RWPE1 (cell line): ENCODE results near the gene METTL13.

Experiments used
- CTCF ChIA-PET: fragments of 350-600 bp; sonication (Branson Sonifier 250); formaldehyde crosslinking; extraction: SDS; loops from one replicate; lab custom pipeline; 2021; lab: Yijun Ruan, JAX
- POLR2A ChIA-PET: fragments of 400-600 bp; formaldehyde crosslinking; extraction: SDS; loops from one replicate; lab custom pipeline; 2020; ENCODE audit warnings: antibody characterized with exemption; ENCODE audit not compliant: low non-redundant PET; lab: Yijun Ruan, JAX
- DNase-seq: peaks from one replicate; pipeline ENCODE4 v3.0.0; 2012; ENCODE audit warnings: low spot score
- H3K27ac ChIP-seq: fragments of 450-650 bp; 2 replicates; pipeline ENCODE4 v1.5.1; 2017
- TF ChIP-seq, protein P1 (sequence below): fragments of 450-650 bp; conservative IDR thresholded peaks from 2 replicates; pipeline ENCODE4 v1.5.1; 2017; ENCODE audit warnings: low read depth, mild to moderate bottlenecking

Gene METTL13, protein sequence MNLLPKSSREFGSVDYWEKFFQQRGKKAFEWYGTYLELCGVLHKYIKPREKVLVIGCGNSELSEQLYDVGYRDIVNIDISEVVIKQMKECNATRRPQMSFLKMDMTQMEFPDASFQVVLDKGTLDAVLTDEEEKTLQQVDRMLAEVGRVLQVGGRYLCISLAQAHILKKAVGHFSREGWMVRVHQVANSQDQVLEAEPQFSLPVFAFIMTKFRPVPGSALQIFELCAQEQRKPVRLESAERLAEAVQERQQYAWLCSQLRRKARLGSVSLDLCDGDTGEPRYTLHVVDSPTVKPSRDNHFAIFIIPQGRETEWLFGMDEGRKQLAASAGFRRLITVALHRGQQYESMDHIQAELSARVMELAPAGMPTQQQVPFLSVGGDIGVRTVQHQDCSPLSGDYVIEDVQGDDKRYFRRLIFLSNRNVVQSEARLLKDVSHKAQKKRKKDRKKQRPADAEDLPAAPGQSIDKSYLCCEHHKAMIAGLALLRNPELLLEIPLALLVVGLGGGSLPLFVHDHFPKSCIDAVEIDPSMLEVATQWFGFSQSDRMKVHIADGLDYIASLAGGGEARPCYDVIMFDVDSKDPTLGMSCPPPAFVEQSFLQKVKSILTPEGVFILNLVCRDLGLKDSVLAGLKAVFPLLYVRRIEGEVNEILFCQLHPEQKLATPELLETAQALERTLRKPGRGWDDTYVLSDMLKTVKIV

DNA sequence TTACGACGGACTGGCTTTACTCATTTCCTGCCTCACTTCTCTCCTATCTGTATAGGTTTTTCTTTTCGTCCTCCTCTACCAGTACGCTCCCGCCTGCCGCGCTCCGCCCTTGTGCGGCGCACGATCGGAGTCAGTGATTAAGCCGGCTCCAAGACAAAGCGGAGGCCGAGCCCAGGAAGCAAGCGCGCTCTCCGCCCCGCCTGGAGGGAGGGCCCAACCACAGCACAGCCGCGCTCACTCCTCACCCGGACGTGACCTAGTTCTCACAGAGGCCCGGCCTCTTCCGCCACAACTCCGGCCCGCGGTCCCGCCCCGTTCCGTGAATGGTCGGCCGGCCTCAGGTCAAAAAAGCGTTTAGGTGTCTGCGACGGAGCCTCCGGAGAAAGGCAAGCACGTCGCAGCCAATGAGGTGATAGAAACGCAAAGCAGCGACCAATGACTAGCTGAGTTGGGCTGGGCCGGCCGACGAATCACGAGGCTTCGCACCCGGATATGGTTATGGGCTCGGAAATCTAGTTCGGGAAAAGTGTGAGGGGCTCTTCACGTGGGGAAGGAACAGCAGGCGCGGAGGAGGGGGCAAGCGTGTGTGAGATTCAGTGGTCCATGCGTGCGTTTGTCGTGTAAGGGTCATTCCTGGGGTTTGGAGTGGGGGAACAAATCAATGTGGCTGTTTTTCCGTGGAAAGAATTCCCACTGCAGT, at the start of gene METTL13:
TSS of gene METTL13 (plus strand) at position 485 of the 700 bp plus-strand sequence. CDS start 308 bp downstream, outside the sequence.
- ChIA-PET CTCF (interaction anchor here (0.6 kb wide), 1 partner anchor 19 kb away, joined by 3 read pairs; no protein-coding TSS in a partner anchor), POLR2A (interaction anchor here (0.6 to 0.7 kb wide), 2 partner anchors 20 to 552 kb away, joined by 3 read pairs; no protein-coding TSS in a partner anchor)
- TF ChIP-seq, protein P1, sequence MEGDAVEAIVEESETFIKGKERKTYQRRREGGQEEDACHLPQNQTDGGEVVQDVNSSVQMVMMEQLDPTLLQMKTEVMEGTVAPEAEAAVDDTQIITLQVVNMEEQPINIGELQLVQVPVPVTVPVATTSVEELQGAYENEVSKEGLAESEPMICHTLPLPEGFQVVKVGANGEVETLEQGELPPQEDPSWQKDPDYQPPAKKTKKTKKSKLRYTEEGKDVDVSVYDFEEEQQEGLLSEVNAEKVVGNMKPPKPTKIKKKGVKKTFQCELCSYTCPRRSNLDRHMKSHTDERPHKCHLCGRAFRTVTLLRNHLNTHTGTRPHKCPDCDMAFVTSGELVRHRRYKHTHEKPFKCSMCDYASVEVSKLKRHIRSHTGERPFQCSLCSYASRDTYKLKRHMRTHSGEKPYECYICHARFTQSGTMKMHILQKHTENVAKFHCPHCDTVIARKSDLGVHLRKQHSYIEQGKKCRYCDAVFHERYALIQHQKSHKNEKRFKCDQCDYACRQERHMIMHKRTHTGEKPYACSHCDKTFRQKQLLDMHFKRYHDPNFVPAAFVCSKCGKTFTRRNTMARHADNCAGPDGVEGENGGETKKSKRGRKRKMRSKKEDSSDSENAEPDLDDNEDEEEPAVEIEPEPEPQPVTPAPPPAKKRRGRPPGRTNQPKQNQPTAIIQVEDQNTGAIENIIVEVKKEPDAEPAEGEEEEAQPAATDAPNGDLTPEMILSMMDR, result no peak
- peak within 1 kb of the TSS; percentile 89 for H3K27ac ChIP-seq
- peak; percentile 98 for DNase-seq

DNA sequence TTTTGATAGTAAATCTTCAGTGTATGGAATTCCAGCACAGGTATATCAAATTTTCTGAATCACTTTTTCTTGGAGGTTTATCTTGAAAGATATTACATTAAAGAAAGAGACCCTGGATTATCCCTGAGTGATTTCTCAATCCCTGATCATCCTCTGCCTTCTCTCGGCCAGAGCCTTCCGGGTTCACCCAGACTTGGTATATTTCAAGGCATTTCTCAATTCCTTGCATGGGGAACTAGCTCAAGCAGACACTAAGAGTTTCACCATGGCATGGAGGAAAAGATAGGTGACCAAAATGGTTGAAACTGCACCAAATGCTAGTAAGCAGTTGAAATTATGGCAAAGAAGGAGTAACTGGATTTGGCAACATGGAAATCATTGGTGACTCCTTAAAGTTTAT, 45.3 kb upstream of the METTL13 start:
- CTCF ChIA-PET, result interaction anchor here (0.7 kb wide), 1 partner anchor 92 kb away, joined by 3 read pairs; no protein-coding TSS in a partner anchor
- no peak for DNase-seq
- POLR2A ChIA-PET, result no interaction called here
- no peak overlapping the region for H3K27ac ChIP-seq
- TF ChIP-seq, protein P1, result no peak

DNA sequence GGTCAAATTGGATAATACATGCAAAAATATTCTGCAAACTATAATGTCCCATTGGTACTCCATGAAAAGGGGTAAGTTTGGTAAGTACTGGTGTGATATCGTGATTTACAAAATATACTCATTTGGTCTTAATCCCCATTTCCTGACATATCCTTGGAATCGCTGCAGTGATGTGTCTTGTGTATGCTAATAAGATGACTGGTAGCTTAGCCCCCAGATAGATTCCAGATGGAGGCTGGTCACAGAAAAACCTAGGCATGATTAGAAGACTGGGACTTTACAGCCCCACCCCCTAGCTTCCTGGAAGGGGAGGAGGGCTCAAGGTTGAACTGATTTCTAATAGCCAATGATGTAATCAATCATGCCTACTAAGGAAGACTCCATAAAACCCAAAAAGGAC, 42.5 kb upstream of the METTL13 start:
- H3K27ac ChIP-seq, result no peak overlapping the region
- CTCF ChIA-PET, result no interaction called here
- no peak for DNase-seq
- POLR2A ChIA-PET, result no interaction called here
- TF ChIP-seq, protein P1, result no peak

DNA sequence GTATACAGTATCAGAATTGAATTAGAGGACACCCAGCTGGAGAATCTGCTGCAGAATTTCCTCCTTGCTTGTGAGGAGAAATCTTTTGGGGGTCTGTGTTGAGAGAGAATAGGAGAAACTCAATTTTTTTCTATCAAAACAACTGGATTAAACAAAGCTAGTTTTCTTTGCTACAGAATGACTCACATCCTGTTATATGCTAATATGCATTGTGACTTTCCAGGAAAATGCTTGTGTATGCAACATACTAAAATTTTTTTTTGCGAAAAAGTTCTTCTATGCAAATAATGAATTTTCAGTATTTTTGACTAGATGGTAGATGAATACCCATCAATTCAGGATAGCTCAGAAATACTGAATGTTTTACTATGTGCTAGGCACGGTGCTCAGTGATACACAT, 41.8 kb upstream of the METTL13 start:
- ChIA-PET POLR2A (no interaction called here), CTCF (interaction anchor here (0.6 kb wide), 1 partner anchor 10 kb away, joined by 3 read pairs; no protein-coding TSS in a partner anchor)
- TF ChIP-seq, protein P1, result no peak
- DNase-seq, result no peak
- no peak overlapping the region for H3K27ac ChIP-seq

DNA sequence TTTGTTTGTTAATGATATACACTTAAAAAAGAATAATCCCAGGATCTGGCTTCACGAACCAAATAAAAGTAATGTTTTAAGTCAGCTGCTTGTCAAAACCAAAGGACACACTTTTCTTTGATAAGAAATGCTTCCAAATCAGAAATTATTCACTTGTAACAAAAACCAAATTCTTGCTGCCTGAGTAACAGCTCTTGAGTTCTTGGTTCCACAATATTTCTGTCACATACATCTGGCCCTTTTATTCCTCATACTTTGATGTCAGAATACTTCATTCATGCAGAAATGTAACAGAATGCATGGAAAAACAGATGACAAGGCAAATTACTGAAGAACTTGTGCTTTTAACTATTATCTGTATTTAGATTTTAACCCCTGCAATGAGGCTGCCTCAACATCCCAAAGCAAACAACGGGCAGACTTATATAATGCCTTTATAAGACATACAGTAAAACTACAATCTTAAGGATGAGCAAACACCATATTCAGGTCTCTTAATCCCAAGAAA, 41.0 kb upstream of the METTL13 start:
- POLR2A ChIA-PET, result interaction anchor here (0.6 kb wide), 1 partner anchor 109 kb away, joined by 3 read pairs; no protein-coding TSS in a partner anchor
- TF ChIP-seq, protein P1, result no peak
- CTCF ChIA-PET, result interaction anchor here (0.6 to 0.9 kb wide), 2 partner anchors 11 to 95 kb away, joined by 3 to 9 read pairs; no protein-coding TSS in a partner anchor
- no peak overlapping the region for H3K27ac ChIP-seq
- DNase-seq, result no peak
